Type B pancreatic cell (in vitro differentiated cells): ENCODE data around the gene KCNMB2. TPM values are rescaled to one million over a fixed set of nuclear protein-coding genes. Genes with fewer than 3 reads are reported as not detected.

Experiments used
- DNase-seq: peaks from one replicate; pipeline ENCODE4 v3.0.0; 2021; ENCODE audit warnings: mixed read lengths; ENCODE audit not compliant: unreplicated experiment; ENCODE audit errors: extremely low spot score
- H3K27ac Mint-ChIP-seq: 2 replicates; pipeline ENCODE4 v1.8.0; 2021; ENCODE audit warnings: mild to moderate bottlenecking, mixed read lengths
- H3K27me3 Mint-ChIP-seq: 2 replicates; pipeline ENCODE4 v1.8.0; 2021; ENCODE audit warnings: mixed read lengths
- H3K36me3 Mint-ChIP-seq: 2 replicates; pipeline ENCODE4 v1.8.0; 2021; ENCODE audit warnings: mixed read lengths
- H3K4me1 Mint-ChIP-seq: one replicate; pipeline ENCODE4 v1.8.0; 2021; ENCODE audit warnings: mixed read lengths; ENCODE audit not compliant: unreplicated experiment
- H3K4me3 Mint-ChIP-seq: 2 replicates; pipeline ENCODE4 v1.8.0; 2021; ENCODE audit warnings: mild to moderate bottlenecking, mixed read lengths
- H3K9me3 Mint-ChIP-seq: 2 replicates; pipeline ENCODE4 v1.8.0; 2021; ENCODE audit warnings: mixed read lengths
- total RNA-seq: library from RNA; stranded (reverse); gene quantifications from 2 replicates; pipeline ENCODE4 v1.2.1, GENCODE V29; 2021; ENCODE audit warnings: low replicate concordance
- TF ChIP-seq, protein P1 (sequence below): fragments of 200-600 bp; sonication (generic); conservative IDR thresholded peaks from 2 replicates; pipeline ENCODE4 v1.5.0; 2021; ENCODE audit warnings: antibody characterized with exemption, mild to moderate bottlenecking

KCNMB2 gene
- total RNA-seq, 1 donor from 2014 or later, result 1.3 TPM

DNA sequence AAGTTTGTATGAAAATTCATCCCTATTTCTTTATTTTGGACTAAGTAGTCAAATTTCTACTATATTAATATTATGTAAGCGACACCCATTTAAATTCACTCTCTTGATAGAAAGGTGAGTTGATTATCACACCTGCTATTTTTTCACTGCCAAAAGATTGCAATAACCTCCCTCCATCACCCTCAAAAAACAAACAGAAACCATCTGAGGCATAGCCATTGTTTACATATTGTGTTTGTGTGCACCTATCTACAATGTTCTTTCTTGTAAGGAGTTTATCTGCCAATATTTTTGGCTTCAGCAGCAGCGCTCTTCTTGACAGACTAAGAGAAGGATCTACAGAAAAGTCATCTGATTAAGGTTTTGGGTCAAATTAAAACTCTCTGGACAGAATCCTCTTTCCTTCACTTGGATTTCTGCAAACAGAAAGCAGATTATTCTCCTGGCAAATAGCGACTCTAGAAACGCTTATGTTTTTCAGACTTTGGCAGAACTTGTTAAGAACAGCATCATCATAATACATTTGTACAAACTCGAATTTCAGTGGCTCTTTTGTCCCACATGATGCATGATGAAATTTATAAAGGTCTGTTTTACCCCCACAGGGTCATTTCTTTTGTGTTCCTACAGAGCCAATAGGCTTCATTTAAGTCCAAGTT lies 48.6 kb downstream of the KCNMB2 start:
- TF ChIP-seq, protein P1, sequence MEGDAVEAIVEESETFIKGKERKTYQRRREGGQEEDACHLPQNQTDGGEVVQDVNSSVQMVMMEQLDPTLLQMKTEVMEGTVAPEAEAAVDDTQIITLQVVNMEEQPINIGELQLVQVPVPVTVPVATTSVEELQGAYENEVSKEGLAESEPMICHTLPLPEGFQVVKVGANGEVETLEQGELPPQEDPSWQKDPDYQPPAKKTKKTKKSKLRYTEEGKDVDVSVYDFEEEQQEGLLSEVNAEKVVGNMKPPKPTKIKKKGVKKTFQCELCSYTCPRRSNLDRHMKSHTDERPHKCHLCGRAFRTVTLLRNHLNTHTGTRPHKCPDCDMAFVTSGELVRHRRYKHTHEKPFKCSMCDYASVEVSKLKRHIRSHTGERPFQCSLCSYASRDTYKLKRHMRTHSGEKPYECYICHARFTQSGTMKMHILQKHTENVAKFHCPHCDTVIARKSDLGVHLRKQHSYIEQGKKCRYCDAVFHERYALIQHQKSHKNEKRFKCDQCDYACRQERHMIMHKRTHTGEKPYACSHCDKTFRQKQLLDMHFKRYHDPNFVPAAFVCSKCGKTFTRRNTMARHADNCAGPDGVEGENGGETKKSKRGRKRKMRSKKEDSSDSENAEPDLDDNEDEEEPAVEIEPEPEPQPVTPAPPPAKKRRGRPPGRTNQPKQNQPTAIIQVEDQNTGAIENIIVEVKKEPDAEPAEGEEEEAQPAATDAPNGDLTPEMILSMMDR, result no peak
- no peaks in the 10 kb centered on the region for H3K36me3 Mint-ChIP-seq
- no peak for DNase-seq
- H3K27me3 Mint-ChIP-seq, result no peaks in the 10 kb centered on the region
- H3K4me3 Mint-ChIP-seq, result no peak overlapping the region
- H3K9me3 Mint-ChIP-seq, result no peaks in the 10 kb centered on the region
- peaks cover 9% of the 10 kb centered on the region for H3K4me1 Mint-ChIP-seq
- no peak overlapping the region for H3K27ac Mint-ChIP-seq

DNA sequence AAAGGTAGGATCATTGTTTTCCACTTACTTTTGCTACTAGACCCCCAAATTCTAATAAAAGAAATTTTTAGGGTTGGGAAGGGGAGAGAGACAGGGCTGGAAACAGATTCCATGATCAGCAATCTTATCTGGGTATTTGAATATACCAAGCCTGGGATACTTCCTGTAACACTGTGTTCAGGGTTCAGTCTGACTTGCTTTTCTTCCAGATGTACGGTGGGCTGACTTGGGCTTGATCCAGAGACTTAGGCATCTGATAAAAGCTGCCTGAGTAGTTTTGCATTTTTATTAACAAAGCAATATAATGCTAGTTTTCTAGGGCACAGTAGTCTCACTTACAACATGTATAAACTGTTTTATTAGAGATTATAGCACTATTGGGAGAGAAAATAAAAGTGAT lies 49.2 kb downstream of the KCNMB2 start:
- no peak overlapping the region for H3K27ac Mint-ChIP-seq

DNA sequence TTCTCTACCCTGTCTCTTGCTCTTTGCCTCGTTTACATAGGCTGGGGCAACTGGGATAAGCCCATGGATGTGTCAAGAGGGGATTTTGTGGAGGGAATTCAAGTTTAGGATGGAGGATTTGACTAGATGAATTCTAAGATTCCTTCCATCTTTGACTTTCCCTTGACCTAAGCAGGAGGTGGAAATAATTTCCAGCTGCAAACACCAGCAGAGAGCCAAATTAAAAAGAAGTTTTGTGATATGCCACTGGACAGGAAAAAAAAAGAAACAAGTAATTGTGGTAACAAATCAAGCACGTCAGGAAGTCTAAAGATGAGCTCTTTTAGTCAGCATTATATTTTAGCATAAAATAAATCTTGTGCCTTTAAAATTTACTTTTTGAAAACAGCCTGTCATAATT lies 49.8 kb downstream of the KCNMB2 start:
- H3K36me3 Mint-ChIP-seq, result no peaks in the 10 kb centered on the region
- peaks cover 9% of the 10 kb centered on the region for H3K4me1 Mint-ChIP-seq
- TF ChIP-seq, protein P1, result no peak
- DNase-seq, result no peak
- H3K27ac Mint-ChIP-seq, result no peak overlapping the region
- no peaks in the 10 kb centered on the region for H3K27me3 Mint-ChIP-seq
- H3K4me3 Mint-ChIP-seq, result no peak overlapping the region
- no peaks in the 10 kb centered on the region for H3K9me3 Mint-ChIP-seq

More for the DNA sequence above, 49.2 kb downstream of the KCNMB2 start:
- DNase-seq, result no peak
- TF ChIP-seq, protein P1, result no peak
- Mint-ChIP-seq H3K36me3 (no peaks in the 10 kb centered on the region), H3K27me3 (no peaks in the 10 kb centered on the region), H3K4me3 (no peak overlapping the region), H3K4me1 (peaks cover 9% of the 10 kb centered on the region), H3K9me3 (no peaks in the 10 kb centered on the region)

DNA sequence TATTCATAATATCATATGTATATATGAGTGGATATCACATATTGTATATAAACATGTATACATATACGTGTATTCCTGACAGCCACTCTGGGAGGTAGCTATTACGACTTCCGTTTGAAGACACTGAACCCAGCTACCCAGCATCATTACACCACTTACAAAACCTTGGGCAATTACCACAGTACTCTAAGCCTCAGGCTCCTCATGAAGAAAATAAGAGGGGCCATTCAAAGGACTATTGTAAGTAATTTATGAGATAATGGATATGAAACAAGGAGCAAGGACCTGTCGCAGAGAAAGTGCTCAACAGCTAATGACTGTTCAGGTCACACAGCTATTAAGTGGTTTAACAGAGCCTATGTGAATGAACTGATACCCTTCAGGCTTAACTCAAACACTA lies 52.4 kb downstream of the KCNMB2 start:
- Mint-ChIP-seq H3K4me3 (no peak overlapping the region), H3K4me1 (peaks cover 9% of the 10 kb centered on the region), H3K36me3 (no peaks in the 10 kb centered on the region), H3K27ac (no peak overlapping the region), H3K27me3 (peaks cover 2% of the 10 kb centered on the region), H3K9me3 (peaks cover 3% of the 10 kb centered on the region)
- DNase-seq, result no peak
- TF ChIP-seq, protein P1, result no peak

DNA sequence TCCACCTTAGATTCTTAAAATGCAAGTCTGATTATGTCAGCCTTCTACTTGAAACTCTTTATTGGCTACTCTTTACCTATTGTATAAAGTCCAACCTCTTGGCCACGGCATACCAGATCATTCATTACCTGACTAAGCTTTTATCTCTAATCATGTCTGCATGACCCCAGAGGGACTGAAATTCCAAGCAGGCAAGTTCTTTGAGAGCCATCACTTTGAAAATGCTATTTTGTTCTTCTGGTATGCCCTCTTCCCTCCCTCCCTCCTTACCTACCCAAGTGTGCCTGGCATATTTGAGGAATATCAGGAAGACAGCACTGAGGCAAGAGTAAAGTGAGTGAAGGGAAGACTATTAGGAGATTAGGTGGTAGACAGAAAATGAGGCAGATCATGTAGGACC lies 57.5 kb downstream of the KCNMB2 start:
- Mint-ChIP-seq H3K27me3 (peaks cover 9% of the 10 kb centered on the region), H3K9me3 (peaks cover 12% of the 10 kb centered on the region), H3K4me3 (no peak overlapping the region), H3K27ac (no peak overlapping the region), H3K4me1 (no peaks in the 10 kb centered on the region), H3K36me3 (no peaks in the 10 kb centered on the region)
- TF ChIP-seq, protein P1, result no peak
- DNase-seq, result no peak
